HL-60 (cell line): ENCODE data around the gene NMT2.

Experiments used
- CTCF ChIP-seq: IDR thresholded peaks from one replicate; pipeline ENCODE4 v1.5.1; 2011; ENCODE audit warnings: low read length, control low read depth, inconsistent platforms; ENCODE audit not compliant: insufficient read depth
- GABPA ChIP-seq: IDR thresholded peaks from 2 replicates; pipeline ENCODE4 v1.6.1; 2012; ENCODE audit warnings: low read depth
- POLR2AphosphoS5 ChIP-seq: IDR thresholded peaks from 2 replicates; pipeline ENCODE4 v1.6.1; 2012; ENCODE audit warnings: low read depth
- REST ChIP-seq: IDR thresholded peaks from 2 replicates; pipeline ENCODE4 v1.6.1; 2012; ENCODE audit warnings: low read depth; ENCODE audit not compliant: insufficient replicate concordance

GRCh38 chr10:15216700-15217099 is 48.2 kb upstream of the NMT2 start:
- TF ChIP-seq CTCF (no peak), REST (no peak), POLR2AphosphoS5 (no peak), GABPA (no peak)
